ENCODE results near the gene MYOM3.

Gene MYOM3

GRCh38 chr1:24138476-24139221, 26.7 kb upstream of the MYOM3 start:
- no peak for FAIRE-seq

- no peak for FAIRE-seq
These were observed 25.1 kb upstream of the MYOM3 start for GRCh38 chr1:24136956-24137539.

DNA sequence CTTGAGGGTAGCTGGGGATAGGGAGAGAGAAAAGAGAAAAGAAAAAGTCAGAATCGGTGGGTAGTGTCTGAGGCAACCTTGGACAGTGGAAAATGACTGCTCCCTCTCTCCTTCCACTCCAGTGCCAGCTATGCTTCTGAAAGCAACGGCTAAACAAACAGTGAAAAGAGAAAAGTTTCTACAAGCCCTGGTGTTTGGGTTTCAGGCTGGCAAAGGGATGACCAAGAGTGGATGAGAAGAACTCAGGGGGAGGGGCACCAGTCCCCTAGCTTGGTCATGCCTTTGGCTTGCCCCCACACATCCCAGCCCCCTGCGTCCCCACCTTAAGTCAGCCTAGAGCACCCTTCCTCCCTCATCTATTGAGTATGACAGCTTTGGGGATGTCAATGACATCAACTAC, 22.4 kb upstream of the MYOM3 start:
- no peak for FAIRE-seq

- FAIRE-seq, result no peak
These were observed 21.9 kb upstream of the MYOM3 start for GRCh38 chr1:24133819-24134218.

GRCh38 chr1:24130385-24130784, 18.4 kb upstream of the MYOM3 start:
- FAIRE-seq, result no peak

GRCh38 chr1:24127801-24128363, 15.9 kb upstream of the MYOM3 start:
- FAIRE-seq, result no peak

DNA sequence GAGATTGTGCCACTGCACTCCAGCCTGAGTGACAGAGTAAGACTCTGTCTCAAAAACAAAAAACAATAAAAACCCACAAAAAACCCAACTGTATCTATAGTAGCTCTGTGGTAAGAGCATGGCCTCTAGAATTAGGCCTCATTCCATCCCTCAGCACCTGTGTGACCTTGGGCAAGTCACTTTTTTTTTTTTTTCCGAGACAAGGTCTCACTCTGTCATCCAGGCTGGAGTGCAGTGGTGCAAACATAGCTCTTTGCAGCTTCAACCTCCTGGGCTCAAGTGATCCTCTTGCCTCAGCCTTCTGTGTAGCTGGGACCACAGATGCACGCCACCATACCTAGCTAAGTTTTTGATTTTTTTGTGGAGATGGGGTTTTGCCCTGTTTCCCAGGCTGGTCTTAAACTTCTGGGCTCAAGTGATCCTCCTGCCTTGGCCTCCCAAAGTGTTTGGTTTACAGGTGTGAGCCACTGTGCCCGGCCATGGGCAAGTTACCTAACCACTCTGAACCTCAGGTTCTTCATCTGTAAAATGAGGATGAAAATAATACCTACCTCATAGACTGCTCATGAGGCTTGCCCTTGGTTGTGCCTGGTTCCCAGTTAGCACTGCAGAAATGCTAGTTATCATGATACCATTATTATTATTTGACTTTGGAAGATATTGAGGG, 15.3 kb upstream of the MYOM3 start:
- FAIRE-seq, result no peak

GRCh38 chr1:24126672-24127023, 14.7 kb upstream of the MYOM3 start:
- FAIRE-seq, result no peak

GRCh38 chr1:24126018-24126671, 14.2 kb upstream of the MYOM3 start:
- no peak for FAIRE-seq

DNA sequence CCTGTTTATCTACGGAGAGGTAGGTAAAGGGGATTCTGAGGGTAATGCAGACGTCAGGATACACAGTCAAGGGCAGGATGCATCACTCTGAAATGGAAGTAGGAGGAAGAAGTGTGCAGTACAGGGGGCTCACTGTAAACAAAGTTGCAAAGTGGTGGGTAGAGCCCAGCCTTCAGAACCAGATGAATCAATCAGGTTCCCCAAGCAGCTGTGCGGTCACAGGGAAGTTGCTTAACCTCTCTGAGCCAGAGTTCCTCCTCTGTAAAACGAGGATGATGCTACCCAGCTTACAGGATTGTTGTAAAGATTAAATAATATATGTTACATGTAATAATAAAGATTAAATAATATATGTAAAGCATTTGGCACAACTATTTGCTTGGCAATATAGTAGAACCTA, 13.5 kb upstream of the MYOM3 start:
- no peak for FAIRE-seq

DNA sequence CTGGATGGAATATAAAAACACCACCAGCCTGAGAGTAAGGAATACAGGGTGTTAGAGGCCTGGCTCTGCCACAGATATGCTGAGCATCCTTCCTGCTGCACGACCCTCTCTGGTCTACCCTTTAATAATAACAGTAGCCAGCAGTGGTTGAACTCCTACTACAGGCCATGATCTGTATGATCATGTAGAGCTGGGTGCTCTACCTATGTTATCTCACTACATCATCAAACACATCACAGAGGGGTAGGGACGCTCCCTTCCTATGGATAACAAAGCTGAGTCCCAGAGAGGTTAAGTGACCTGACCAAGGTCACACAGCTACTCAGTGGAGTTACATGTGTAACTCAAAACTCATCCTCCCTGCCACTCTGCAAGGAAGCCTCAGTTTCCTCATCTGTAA, 13.0 kb upstream of the MYOM3 start:
- no peak for FAIRE-seq

GRCh38 chr1:24123611-24124010, 11.7 kb upstream of the MYOM3 start:
- no peak for FAIRE-seq

GRCh38 chr1:24122776-24123175, 10.8 kb upstream of the MYOM3 start:
- FAIRE-seq, result no peak

DNA sequence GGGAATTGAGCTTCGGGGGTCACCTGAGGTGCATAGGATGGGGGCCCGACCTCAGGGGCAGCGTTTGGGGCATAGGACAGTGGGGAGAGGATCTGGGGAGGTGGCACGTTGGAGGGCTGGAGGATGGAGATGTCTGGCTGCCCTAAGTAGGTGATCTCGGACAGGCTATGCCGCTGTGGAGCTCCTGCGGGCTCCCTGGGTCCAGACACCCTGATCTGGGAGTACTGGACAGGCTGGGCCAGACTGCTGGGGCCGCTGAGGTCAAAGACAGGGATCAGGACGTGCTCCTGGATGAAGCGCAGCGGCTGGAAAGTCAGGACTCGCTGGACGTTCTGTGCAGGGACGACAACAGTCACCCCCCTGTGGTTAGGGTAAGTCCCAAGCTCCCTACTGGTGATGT, 9.5 kb upstream of the MYOM3 start:
- FAIRE-seq, result no peak

- FAIRE-seq, result no peak
These were observed 9.0 kb upstream of the MYOM3 start for GRCh38 chr1:24120965-24121364.

- FAIRE-seq, result no peak
These were observed 8.2 kb upstream of the MYOM3 start for GRCh38 chr1:24119859-24120756.

DNA sequence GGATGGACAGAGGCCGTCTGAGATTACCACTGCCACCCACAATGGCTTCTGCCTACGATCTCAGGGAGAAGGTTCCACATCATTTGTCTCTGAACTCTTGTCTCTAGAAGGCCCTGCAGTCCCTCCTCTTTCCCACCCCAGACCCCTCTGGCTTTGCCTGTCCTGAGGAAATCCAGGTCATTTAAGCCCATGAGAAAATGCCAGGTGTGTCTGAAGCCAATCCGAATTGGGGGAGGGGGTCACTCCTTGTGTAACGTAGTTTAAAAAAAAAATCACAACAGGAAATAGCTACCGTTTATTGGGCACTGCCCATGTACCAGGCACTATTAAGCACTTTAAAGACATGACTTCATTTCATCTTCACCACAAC, 7.5 kb upstream of the MYOM3 start:
- no peak for FAIRE-seq

DNA sequence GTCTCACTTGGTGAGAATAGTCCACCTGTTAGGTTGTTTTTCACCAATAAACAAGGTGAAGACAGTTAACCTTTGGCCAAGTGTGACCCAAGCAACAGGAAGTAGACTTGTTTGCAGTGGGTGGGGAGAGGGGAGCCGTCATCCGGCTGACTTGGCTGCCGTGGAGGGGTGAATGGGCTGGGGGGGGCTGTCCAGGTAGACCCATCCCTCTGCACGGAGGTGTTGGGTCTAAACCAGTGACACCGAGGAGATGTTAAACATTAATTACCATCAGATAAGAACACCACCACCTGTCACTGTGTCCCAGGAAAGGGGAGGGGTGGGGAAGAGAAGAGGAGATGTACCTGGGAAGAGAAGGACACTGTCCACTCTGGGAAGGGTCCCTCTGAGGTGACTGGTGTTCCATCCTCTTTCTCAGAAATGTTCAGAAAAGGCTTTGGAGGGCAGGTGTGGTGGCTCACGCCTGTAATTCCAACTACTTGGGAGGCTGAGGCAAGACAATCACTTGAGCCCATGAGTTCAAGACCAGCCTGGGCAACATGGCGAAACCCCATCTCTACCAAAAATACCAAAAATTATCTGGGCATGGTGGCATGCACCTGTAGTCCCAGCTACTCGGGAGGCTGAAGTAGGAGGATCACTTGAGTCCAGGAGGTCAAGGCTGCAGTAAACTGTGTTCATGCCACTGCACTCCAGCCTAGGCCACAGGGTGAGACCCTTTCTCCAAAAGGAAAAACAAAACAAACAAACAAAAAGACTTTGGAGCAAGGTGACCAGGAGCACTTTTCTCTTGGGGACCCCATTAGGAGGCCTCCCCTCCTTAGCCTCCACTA, 6.7 kb upstream of the MYOM3 start:
- FAIRE-seq, result no peak

- FAIRE-seq, result no peak
These were observed 5.9 kb upstream of the MYOM3 start for GRCh38 chr1:24117722-24118409.

GRCh38 chr1:24117132-24117531, 5.2 kb upstream of the MYOM3 start:
- FAIRE-seq, result no peak

GRCh38 chr1:24114753-24115152, 2.8 kb upstream of the MYOM3 start:
- no peak for FAIRE-seq
